ENCODE measurements around the gene MAD1L1. TPM values are rescaled to one million over a fixed set of nuclear protein-coding genes. Genes with fewer than 3 reads are reported as not detected.

Gene MAD1L1
- total RNA-seq, 1 donor from 2014 or later, result 55.0 TPM

DNA sequence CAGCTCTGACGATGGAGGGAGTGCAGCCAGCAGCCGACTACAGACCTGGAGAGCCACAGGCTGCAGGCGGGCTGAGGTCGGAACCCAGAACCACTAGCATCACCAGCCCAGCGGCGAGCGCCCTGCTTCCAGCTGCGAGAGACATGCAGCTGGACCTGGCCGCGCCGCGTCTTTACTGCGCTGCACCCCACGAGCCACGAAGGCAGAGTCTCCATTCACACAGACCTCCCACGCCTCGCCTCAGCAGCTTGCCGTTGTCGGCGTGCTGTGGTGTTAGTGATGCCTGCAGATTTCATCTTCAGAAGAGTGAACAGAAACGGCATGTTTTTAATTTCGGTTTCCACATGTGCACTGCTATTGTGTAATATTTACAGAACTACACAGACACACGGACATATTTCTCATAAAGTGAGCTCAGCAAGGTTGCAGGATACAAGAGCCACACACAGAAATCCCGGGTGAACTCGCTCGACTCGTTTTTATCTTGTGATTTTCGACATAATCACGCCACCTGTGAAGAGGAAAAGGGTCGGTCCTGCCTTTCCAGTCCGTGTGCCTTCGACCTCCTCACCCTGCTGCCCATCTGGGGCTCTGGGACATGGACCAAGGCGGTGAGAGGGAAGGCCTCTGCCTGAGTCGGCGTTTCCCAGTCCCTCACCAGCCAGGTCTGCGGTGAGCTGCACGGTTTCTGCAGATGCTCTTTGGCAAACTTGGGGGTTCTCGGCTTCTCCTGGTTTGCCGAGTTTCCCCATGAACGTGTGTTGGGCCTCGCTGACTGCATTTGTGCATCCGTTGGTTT is 310.5 kb downstream of the MAD1L1 start:
- Mint-ChIP-seq H3K4me1 (ENCODE audit: low read depth) (peaks cover 74% of the 10 kb centered on the region), H3K9me3 (no peaks in the 10 kb centered on the region), H3K36me3 (ENCODE audit: low read depth) (peaks cover 38% of the 10 kb centered on the region), H3K4me3 (ENCODE audit: low read depth) (peak overlapping the region; percentile 51), H3K27ac (no peak overlapping the region), H3K27me3 (ENCODE audit: low read depth) (peaks cover 27% of the 10 kb centered on the region)
- peak; percentile 54 for DNase-seq (ENCODE audit: low spot score)
- intact Hi-C loops (cut with micrococcal nuclease), result loop anchor here (1.0 to 10.0 kb wide), 5 partner anchors 18 to 393 kb away; partner anchors contain the start of gene SNX8

DNA sequence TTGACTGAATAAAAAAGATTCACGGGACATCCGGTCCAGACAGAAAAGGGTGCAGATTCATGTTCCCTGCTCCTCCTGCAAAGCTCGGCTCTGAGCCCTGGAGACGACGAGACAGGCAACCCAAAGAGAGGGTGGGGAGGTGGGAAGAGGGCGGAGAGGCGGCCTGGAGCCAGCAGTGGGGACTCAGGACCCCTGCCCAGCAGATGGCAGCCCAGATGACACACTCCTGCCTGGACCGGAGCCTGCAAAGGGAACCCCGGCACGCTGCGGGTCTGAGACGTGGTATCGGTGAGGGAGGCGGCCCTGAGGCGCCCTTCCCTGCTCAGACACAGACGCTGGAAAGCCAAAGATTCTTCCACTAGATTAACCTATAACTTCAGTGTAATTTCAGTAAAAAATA is 311.9 kb downstream of the MAD1L1 start:
- intact Hi-C loops (cut with micrococcal nuclease), result loop anchor here (5.0 to 10.0 kb wide), 4 partner anchors 116 to 394 kb away; partner anchors contain the start of gene SNX8
- peak overlapping the region; percentile 72 for H3K4me3 Mint-ChIP-seq (ENCODE audit: low read depth)
- H3K27ac Mint-ChIP-seq, result no peak overlapping the region
- H3K9me3 Mint-ChIP-seq, result no peaks in the 10 kb centered on the region
- DNase-seq (ENCODE audit: low spot score), result no peak
- peaks cover 61% of the 10 kb centered on the region for H3K4me1 Mint-ChIP-seq (ENCODE audit: low read depth)
- peaks cover 36% of the 10 kb centered on the region for H3K36me3 Mint-ChIP-seq (ENCODE audit: low read depth)
- H3K27me3 Mint-ChIP-seq (ENCODE audit: low read depth), result peaks cover 25% of the 10 kb centered on the region

DNA sequence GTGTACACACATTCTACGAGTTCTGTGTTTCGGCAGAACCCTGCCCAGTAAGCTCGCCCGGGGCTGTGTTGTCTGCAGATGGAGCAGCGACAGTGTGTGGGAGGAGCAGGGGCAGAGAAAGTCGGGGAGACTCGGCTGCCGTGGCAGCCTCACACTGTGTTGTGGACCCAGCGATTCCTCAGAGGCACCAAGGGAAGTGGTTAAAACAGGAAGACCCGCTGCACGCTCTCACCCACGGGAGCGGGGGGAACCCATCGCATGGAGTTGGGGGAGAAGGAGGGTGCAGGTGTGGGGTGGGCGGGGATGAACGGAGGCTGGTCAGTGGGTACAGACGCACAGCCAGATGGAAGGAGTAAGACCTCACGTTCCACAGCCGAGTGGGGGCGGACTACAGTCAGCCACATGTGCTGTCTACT is 312.5 kb downstream of the MAD1L1 start:
- Mint-ChIP-seq H3K4me3 (ENCODE audit: low read depth) (peak overlapping the region; percentile 72), H3K36me3 (ENCODE audit: low read depth) (peaks cover 36% of the 10 kb centered on the region), H3K27me3 (ENCODE audit: low read depth) (peaks cover 25% of the 10 kb centered on the region), H3K9me3 (no peaks in the 10 kb centered on the region), H3K27ac (no peak overlapping the region), H3K4me1 (ENCODE audit: low read depth) (peaks cover 55% of the 10 kb centered on the region)
- intact Hi-C loops (cut with micrococcal nuclease), result loop anchor here (5.0 to 10.0 kb wide), 4 partner anchors 117 to 395 kb away; partner anchors contain the start of gene SNX8
- peak; percentile 26 for DNase-seq (ENCODE audit: low spot score)

DNA sequence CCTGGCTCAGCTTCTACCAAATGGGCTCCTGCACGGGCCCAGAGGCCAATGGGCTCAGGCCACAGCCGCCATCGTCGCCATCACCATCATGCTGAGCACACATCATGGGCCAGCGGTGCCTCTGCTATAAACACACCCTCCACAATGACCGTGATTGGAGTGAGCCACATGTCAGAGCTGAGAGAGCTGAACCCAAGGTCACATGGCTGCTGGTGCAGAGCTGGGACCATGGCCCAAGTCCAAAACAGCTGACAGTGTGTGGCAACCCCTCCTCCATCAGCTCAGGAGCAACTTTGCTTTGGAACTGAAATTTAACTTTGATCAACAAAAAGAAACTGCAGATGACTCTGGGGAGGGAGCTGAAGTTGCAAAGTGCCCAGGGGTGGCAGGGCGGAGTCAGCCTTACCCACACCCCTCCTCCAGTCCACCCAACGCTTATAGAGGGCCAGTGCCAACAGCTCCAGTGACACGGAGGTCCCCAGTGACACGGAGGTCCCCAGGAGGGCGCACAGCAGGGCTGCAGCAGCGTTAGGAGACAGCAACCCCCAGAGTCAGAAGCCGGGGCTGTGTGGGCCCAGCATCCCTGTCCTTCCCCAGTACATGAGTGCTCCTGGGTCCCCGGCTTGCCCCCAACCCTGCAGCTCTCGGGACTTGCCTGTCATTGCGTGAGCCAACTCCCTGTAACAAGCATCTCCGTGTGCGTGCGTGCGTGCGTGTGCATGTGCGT is 313.0 kb downstream of the MAD1L1 start:
- Mint-ChIP-seq H3K36me3 (ENCODE audit: low read depth) (peaks cover 36% of the 10 kb centered on the region), H3K4me1 (ENCODE audit: low read depth) (peaks cover 50% of the 10 kb centered on the region), H3K27me3 (ENCODE audit: low read depth) (peaks cover 25% of the 10 kb centered on the region), H3K9me3 (no peaks in the 10 kb centered on the region), H3K27ac (no peak overlapping the region), H3K4me3 (ENCODE audit: low read depth) (peak overlapping the region; percentile 72)
- intact Hi-C loops (cut with micrococcal nuclease), result loop anchor here (5.0 to 10.0 kb wide), 4 partner anchors 118 to 395 kb away; partner anchors contain the start of gene SNX8
- DNase-seq (ENCODE audit: low spot score), result no peak

DNA sequence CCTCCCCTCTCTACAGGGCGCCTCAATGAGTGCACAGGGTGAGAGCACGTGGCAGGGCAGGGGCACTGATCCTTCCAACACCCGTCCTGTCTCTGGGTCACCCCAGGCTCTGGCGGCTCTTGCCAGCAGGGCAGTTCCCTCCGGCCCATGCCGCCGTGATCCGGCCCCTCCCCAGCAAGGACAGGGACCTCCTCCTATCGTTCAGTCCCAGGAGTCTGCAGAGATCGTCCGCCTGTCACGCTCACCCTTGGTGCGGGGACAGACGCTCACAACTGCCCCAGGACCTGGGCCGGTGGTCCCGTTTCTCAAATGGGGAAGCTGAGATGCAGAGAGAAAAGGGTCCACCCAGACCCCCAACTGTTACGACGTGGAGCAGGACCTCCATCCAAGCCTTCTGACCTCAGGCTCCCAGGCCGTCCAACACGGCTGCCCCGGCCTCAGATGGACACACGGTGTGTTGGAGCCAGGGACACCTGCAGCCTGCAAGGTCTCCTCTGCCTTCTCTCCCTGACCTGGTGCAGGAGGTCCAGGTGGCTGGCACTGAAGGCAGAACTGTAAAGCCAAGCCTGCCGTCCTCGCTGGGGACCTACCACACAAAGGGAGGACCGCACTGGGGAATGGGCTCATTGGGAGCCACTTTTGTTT is 313.7 kb downstream of the MAD1L1 start:
- H3K36me3 Mint-ChIP-seq (ENCODE audit: low read depth), result peaks cover 30% of the 10 kb centered on the region
- no peak overlapping the region for H3K4me3 Mint-ChIP-seq (ENCODE audit: low read depth)
- no peak overlapping the region for H3K27ac Mint-ChIP-seq
- H3K4me1 Mint-ChIP-seq (ENCODE audit: low read depth), result peaks cover 43% of the 10 kb centered on the region
- H3K9me3 Mint-ChIP-seq, result no peaks in the 10 kb centered on the region
- intact Hi-C loops (cut with micrococcal nuclease), result no loop called here
- H3K27me3 Mint-ChIP-seq (ENCODE audit: low read depth), result peaks cover 18% of the 10 kb centered on the region
- no peak for DNase-seq (ENCODE audit: low spot score)

DNA sequence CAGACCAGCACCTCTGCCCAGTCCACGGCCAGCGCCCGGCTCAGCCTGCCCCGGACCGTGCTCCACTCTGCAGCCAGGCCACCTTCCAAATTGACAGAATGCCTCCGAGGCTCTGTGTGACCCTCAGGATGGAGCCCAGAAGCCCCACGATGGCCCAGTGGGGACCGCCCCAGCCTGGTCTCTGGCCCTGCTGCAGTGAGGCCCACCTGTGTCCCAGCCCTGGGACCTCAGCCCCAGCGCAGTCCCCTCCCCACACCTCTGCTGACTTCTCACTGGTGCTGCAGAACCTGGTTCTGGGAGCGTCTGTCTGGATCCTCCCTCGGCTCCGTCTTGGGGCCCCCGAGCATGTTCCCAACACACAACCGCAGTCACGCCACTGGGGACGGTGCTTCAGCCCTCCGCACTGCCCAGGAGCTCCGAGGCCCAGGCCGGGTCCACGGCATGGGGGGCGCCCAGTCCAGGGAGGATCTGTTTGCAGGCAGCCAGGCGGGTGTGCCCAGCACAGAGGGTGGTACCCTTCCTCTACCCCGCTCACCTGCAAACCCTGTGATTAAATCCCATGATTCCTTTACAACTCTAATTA is 314.6 kb downstream of the MAD1L1 start:
- peaks cover 13% of the 10 kb centered on the region for H3K27me3 Mint-ChIP-seq (ENCODE audit: low read depth)
- H3K36me3 Mint-ChIP-seq (ENCODE audit: low read depth), result peaks cover 26% of the 10 kb centered on the region
- no peak overlapping the region for H3K27ac Mint-ChIP-seq
- DNase-seq (ENCODE audit: low spot score), result no peak
- H3K4me1 Mint-ChIP-seq (ENCODE audit: low read depth), result peaks cover 37% of the 10 kb centered on the region
- intact Hi-C loops (cut with micrococcal nuclease), result no loop called here
- no peaks in the 10 kb centered on the region for H3K9me3 Mint-ChIP-seq
- H3K4me3 Mint-ChIP-seq (ENCODE audit: low read depth), result no peak overlapping the region

DNA sequence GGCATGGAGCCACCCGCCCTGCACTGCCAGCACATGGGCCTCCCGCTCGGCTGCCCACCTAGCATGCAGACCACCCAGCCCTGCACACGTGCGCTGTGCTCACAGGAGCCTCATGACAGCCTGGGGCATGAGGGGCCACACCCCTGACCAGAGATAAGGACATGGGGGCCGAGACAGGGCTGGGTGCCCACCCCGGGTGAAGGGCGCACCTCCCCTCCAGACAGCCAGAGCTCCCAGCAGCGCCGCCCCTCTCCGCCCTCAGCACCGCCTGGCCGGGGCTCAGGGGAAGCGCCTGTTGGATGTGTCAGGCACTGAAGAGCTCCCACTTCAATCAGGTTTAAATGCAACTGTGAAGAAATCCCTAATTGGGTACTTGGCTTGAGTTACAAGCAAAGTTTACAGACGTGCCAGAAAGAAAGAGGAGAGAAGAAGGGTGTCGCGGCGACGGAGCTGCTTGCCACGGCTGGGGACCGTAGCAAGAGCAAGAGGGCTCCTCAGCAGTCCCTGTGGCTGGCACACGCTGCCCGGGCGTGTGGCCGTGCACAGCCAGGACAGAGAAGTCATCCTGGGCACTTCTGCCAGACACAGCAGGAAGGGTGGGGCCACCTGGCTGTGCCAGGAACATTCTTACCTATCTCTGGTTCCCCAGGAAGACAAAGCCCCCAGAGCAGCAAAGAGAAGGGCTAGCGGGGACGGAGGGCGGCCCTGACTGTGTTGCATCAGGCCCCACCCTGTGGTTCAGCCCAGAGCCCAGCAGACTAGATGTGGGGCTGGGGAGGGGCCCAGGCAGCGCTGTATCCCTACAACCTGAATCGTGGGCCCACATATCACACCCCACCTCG is 315.3 kb downstream of the MAD1L1 start:
- no peak for DNase-seq (ENCODE audit: low spot score)
- Mint-ChIP-seq H3K27me3 (ENCODE audit: low read depth) (peaks cover 10% of the 10 kb centered on the region), H3K4me3 (ENCODE audit: low read depth) (no peak overlapping the region), H3K27ac (no peak overlapping the region), H3K9me3 (no peaks in the 10 kb centered on the region), H3K36me3 (ENCODE audit: low read depth) (peaks cover 22% of the 10 kb centered on the region), H3K4me1 (ENCODE audit: low read depth) (peaks cover 30% of the 10 kb centered on the region)
- intact Hi-C loops (cut with micrococcal nuclease), result no loop called here

DNA sequence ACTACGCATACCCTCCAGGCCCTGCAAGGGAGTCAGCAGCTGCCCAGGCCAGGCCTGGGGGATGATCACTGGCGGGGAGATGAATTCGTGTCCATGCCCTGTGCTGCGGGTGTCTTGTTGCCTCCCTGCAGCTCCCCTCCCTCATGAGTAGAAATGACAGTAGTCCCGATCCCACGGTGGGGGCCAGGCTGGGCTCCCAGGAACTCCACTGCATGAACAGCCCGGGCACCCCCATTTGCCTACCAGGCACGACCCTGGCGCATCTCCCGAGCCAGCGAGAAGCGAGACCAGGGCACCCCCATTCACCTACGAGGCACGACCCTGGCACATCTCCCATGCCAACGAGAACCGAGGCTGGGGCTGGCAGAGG is 316.2 kb downstream of the MAD1L1 start:
- peaks cover 13% of the 10 kb centered on the region for H3K36me3 Mint-ChIP-seq (ENCODE audit: low read depth)
- no peak for DNase-seq (ENCODE audit: low spot score)
- H3K4me1 Mint-ChIP-seq (ENCODE audit: low read depth), result peaks cover 22% of the 10 kb centered on the region
- H3K9me3 Mint-ChIP-seq, result no peaks in the 10 kb centered on the region
- H3K27ac Mint-ChIP-seq, result no peak overlapping the region
- no peak overlapping the region for H3K4me3 Mint-ChIP-seq (ENCODE audit: low read depth)
- intact Hi-C loops (cut with micrococcal nuclease), result no loop called here
- peaks cover 10% of the 10 kb centered on the region for H3K27me3 Mint-ChIP-seq (ENCODE audit: low read depth)

DNA sequence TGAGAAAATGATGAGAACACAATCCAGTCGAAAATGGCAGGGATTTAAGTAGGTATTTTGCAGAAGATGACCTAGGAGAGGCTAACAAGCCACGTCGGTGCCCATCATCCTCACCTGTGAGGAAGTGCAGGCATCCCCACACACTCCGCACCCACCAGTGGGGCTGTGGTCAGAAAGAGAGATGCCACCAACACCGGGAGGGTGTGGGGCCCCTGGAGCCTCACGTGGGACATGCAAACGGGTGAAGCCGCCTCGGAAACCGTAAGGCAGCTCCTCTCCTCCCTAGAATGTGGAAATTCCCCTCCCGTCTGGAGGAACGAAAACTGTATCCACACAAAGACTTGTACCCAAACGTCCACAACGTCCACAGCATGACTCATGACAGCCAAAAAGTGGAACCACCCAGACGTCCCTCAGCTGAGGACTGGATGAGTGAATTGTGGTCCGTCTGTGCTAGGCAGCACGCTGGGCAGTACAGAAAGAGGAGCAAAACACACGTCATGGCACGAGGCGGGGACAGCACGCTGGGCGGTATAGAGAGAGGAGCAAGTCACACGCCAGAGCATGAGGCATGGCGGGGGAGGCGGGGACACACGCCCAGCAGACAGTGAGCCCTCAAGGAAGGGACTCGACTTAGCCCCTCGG is 316.7 kb downstream of the MAD1L1 start:
- peaks cover 10% of the 10 kb centered on the region for H3K27me3 Mint-ChIP-seq (ENCODE audit: low read depth)
- DNase-seq (ENCODE audit: low spot score), result no peak
- peaks cover 20% of the 10 kb centered on the region for H3K4me1 Mint-ChIP-seq (ENCODE audit: low read depth)
- no peaks in the 10 kb centered on the region for H3K9me3 Mint-ChIP-seq
- H3K4me3 Mint-ChIP-seq (ENCODE audit: low read depth), result no peak overlapping the region
- intact Hi-C loops (cut with micrococcal nuclease), result no loop called here
- H3K27ac Mint-ChIP-seq, result no peak overlapping the region
- H3K36me3 Mint-ChIP-seq (ENCODE audit: low read depth), result peaks cover 13% of the 10 kb centered on the region

DNA sequence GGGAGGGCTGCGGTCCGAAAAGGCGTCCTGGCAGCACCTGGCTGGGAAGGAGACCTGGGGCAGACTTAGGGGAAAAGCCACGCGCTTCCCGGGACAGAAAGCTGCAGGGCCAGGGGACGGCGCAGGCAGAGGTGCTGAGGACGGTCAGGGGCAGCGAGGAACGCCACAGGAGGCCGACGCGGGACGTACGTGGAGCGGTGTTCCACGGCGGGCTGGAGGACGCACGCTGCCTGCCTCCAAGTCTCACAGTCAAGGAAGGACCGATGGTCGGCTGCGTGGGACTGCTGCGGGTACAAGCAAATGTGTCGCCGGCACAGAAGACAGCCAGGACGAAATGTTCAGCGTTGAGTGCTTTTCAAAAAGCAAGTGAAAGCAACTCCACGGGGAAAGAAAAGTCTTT is 317.4 kb downstream of the MAD1L1 start:
- no peak overlapping the region for H3K4me3 Mint-ChIP-seq (ENCODE audit: low read depth)
- no peak overlapping the region for H3K27ac Mint-ChIP-seq
- peaks cover 15% of the 10 kb centered on the region for H3K4me1 Mint-ChIP-seq (ENCODE audit: low read depth)
- peaks cover 7% of the 10 kb centered on the region for H3K27me3 Mint-ChIP-seq (ENCODE audit: low read depth)
- peaks cover 8% of the 10 kb centered on the region for H3K36me3 Mint-ChIP-seq (ENCODE audit: low read depth)
- intact Hi-C loops (cut with micrococcal nuclease), result no loop called here
- DNase-seq (ENCODE audit: low spot score), result no peak
- no peaks in the 10 kb centered on the region for H3K9me3 Mint-ChIP-seq

DNA sequence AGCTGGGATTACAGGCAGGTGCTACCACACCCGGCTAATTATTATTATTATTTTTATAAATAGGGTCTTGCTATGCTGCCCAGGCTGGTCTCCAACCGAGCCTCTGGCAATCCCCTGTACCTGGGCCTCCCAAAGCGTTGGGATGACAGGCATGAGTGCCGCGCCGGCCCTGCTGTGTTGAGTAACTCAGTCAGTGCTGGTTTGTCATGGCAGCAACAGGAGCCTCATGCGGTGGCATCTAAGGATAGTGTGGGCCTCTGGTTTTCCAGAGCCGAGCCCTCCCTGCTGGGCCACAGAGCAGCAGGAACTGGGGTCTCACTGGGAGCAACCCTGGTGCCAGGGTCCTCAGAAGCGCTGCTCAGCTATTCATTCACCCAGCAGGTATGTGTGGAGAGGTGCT is 318.0 kb downstream of the MAD1L1 start:
- H3K36me3 Mint-ChIP-seq (ENCODE audit: low read depth), result peaks cover 4% of the 10 kb centered on the region
- intact Hi-C loops (cut with micrococcal nuclease), result no loop called here
- H3K4me1 Mint-ChIP-seq (ENCODE audit: low read depth), result peaks cover 9% of the 10 kb centered on the region
- DNase-seq (ENCODE audit: low spot score), result no peak
- H3K27ac Mint-ChIP-seq, result no peak overlapping the region
- no peaks in the 10 kb centered on the region for H3K9me3 Mint-ChIP-seq
- H3K27me3 Mint-ChIP-seq (ENCODE audit: low read depth), result peaks cover 3% of the 10 kb centered on the region
- H3K4me3 Mint-ChIP-seq (ENCODE audit: low read depth), result no peak overlapping the region

Data from activated T-helper 2 cell treated with anti-CD3 and anti-CD28 coated beads, Interferon-gamma antibody, Interleukin-2, Interleukin-4, amounts not matched to agents 10 μg/mL and 5 μg/mL and 100 μg/mL, durations not matched to agents 14 hours and 24 hours and 36 hours (primary cell).